Measurements from ENCODE around the gene VAV1. TPM values are rescaled to one million over a fixed set of nuclear protein-coding genes. Genes with fewer than 3 reads are reported as not detected.

Gene VAV1
- total RNA-seq, 1 donor from 2014 or later = 1.8 TPM

DNA sequence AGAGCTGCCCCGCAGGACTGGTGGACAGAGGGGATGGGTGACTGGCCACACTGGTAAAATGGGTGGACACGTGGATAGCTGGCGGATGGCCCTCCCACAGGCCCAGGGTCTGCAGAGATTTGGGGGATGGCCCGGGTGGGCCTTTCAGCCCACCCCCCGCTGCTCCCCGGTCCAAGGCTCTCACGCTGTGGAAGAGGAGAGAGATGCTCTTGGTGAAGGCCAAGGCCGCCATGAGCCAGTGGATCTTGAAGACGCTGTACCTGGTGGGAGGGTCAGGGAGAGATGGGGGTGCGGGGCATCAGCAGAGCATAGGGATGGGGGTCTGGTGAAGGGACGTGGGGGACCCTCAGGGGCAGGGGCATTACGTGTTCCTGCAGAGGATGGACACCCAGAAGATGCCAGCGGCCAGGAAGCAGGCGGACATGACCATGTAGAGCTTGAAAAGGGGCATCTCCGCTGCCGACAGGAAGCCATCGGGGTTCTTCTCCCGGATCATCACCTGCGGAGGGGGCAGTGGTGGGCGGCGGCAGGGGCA lies 39.6 kb upstream of the VAV1 start:
- DNase-seq = no peak
- Histone ChIP-seq H3K27me3 (ENCODE audit: low read depth) (no peaks in the 10 kb centered on the region), H3K36me3 (peaks cover 11% of the 10 kb centered on the region), H3K4me1 (peaks cover 26% of the 10 kb centered on the region), H3K27ac (replicated peaks) (no peak overlapping the region), H3K9me3 (replicated peaks) (no peaks in the 10 kb centered on the region), H3K4me3 (no peak overlapping the region)
- TF ChIP-seq, protein P1, sequence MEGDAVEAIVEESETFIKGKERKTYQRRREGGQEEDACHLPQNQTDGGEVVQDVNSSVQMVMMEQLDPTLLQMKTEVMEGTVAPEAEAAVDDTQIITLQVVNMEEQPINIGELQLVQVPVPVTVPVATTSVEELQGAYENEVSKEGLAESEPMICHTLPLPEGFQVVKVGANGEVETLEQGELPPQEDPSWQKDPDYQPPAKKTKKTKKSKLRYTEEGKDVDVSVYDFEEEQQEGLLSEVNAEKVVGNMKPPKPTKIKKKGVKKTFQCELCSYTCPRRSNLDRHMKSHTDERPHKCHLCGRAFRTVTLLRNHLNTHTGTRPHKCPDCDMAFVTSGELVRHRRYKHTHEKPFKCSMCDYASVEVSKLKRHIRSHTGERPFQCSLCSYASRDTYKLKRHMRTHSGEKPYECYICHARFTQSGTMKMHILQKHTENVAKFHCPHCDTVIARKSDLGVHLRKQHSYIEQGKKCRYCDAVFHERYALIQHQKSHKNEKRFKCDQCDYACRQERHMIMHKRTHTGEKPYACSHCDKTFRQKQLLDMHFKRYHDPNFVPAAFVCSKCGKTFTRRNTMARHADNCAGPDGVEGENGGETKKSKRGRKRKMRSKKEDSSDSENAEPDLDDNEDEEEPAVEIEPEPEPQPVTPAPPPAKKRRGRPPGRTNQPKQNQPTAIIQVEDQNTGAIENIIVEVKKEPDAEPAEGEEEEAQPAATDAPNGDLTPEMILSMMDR (IDR thresholded peaks at IDR 0.05; ENCODE audit: borderline replicate concordance) = no peak
- intact Hi-C loops (cut with micrococcal nuclease) = no loop called here

GRCh38 chr19:6733338-6734095 lies 39.0 kb upstream of the VAV1 start:
- no peaks in the 10 kb centered on the region for H3K9me3 ChIP-seq (replicated peaks)
- H3K27ac ChIP-seq (replicated peaks) = no peak overlapping the region
- no peaks in the 10 kb centered on the region for H3K27me3 ChIP-seq (ENCODE audit: low read depth)
- intact Hi-C loops (cut with micrococcal nuclease) = no loop called here
- no peak overlapping the region for H3K4me3 ChIP-seq
- H3K36me3 ChIP-seq = peaks cover 11% of the 10 kb centered on the region
- H3K4me1 ChIP-seq = peaks cover 32% of the 10 kb centered on the region
- TF ChIP-seq, protein P1 (IDR thresholded peaks at IDR 0.05; ENCODE audit: borderline replicate concordance) = peak; percentile 45
- DNase-seq = no peak

DNA sequence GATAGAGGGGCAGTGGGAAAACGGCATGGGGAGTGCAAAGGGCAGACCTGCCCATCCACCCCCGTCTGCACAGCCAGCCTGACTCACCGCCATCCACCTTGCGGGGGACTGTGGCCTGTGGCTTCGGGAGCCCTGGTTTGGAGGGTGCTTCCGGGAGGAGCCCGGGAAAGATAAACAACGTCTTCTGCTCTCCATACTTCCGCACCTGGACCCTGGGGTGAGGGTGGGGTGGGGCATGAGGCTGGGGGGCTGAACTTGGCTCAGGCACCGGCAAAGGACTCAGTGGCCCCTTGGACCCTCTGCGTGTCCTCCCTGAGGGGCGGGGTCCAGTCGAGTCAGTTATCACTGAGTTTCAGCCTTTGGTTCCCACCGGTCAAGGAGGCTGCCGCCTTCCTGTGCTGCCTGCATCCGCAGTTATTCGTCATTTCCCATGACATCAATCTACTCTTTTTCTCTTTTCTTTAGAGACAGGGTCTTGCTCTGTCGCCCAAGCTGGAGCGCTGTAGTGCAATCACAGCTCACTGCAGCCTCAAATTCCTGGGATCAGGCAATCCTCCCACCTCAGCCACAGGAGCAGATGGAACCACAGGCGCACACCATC lies 38.3 kb upstream of the VAV1 start:
- TF ChIP-seq, protein P1 (IDR thresholded peaks at IDR 0.05; ENCODE audit: borderline replicate concordance) = no peak
- Histone ChIP-seq H3K9me3 (replicated peaks) (no peaks in the 10 kb centered on the region), H3K4me1 (peaks cover 39% of the 10 kb centered on the region), H3K4me3 (no peak overlapping the region), H3K36me3 (peaks cover 11% of the 10 kb centered on the region), H3K27me3 (ENCODE audit: low read depth) (no peaks in the 10 kb centered on the region), H3K27ac (replicated peaks) (no peak overlapping the region)
- intact Hi-C loops (cut with micrococcal nuclease) = no loop called here
- no peak for DNase-seq

GRCh38 chr19:6735181-6735911 lies 37.2 kb upstream of the VAV1 start:
- peak overlapping the region; percentile 97 for H3K27ac ChIP-seq (replicated peaks)

More at GRCh38 chr19:6735181-6735911, 37.2 kb upstream of the VAV1 start:
- H3K9me3 ChIP-seq (replicated peaks) = no peaks in the 10 kb centered on the region
- TF ChIP-seq, protein P1 (IDR thresholded peaks at IDR 0.05; ENCODE audit: borderline replicate concordance) = no peak
- intact Hi-C loops (cut with micrococcal nuclease) = no loop called here
- H3K27me3 ChIP-seq (ENCODE audit: low read depth) = no peaks in the 10 kb centered on the region
- no peak overlapping the region for H3K4me3 ChIP-seq
- H3K36me3 ChIP-seq = peaks cover 11% of the 10 kb centered on the region
- peaks cover 48% of the 10 kb centered on the region for H3K4me1 ChIP-seq
- no peak for DNase-seq
